SK-N-SH treated with all-trans-retinoic acid at 6 μM for 48 hours (cell line): ENCODE results near the gene DSN1.

ENCODE experiments used
- ARNTL ChIP-seq: fragments of 450-650 bp; formaldehyde crosslinking; IDR thresholded peaks from 2 replicates; pipeline ENCODE4 v1.5.0; 2020; ENCODE audit warnings: low read depth, mild to moderate bottlenecking, moderate library complexity, borderline replicate concordance
- TCF4 ChIP-seq: fragments of 250-450 bp; sonication (Bioruptor Pico); IDR thresholded peaks from 2 replicates; pipeline ENCODE4 v1.8.0; 2021; ENCODE audit warnings: mild to moderate bottlenecking, moderate library complexity, borderline replicate concordance
- ZNF8 ChIP-seq: fragments of 450-650 bp; formaldehyde crosslinking; IDR thresholded peaks from 2 replicates; pipeline ENCODE4 v1.5.0; 2020; ENCODE audit warnings: mild to moderate bottlenecking, moderate library complexity

GRCh38 chr20:36793294-36794115 is 19.9 kb upstream of the DSN1 start:
- TF ChIP-seq ZNF8 (CRISPR knock-in tag) (no peak), TCF4 (no peak), ARNTL (CRISPR knock-in tag) (no peak)
